GM12878 (cell line): ENCODE data around the gene APOO. TPM values are rescaled to one million over a fixed set of nuclear protein-coding genes. Genes with fewer than 3 reads are reported as not detected.

ENCODE experiments used
- ATAC-seq: fragments of 200-7000 bp; cut with Tn5 transposase; 3 replicates; pipeline ENCODE4 v1.9.1; 2020; ENCODE audit warnings: mild to moderate bottlenecking, moderate library complexity
- BruUV-seq: library from RNA; stranded (reverse); fragments of 400-500 nt; replicated peaks from 2 replicates; lab custom pipeline; 2021; lab: Mats Ljungman, UMichigan
- CTCF ChIA-PET: fragments of 300-600 bp; sonication (Branson Sonifier 250); formaldehyde crosslinking; extraction: SDS; loops from one replicate; lab custom pipeline; 2021; ENCODE audit warnings: inconsistent platforms; lab: Yijun Ruan, JAX
- POLR2A ChIA-PET: fragments of 350-600 bp; formaldehyde crosslinking; extraction: SDS; loops from one replicate; lab custom pipeline; 2021; ENCODE audit warnings: inconsistent platforms; lab: Charles Lee
- RAD21 ChIA-PET: fragments of 300-600 bp; sonication (Branson Sonifier 250); formaldehyde crosslinking; loops from one replicate; lab custom pipeline; 2023; ENCODE audit warnings: antibody characterized with exemption; ENCODE audit not compliant: unreplicated experiment; lab: Charles Lee
- SMC1A ChIA-PET: fragments of 300-600 bp; sonication (Branson Sonifier 250); formaldehyde crosslinking; loops from one replicate; lab custom pipeline; 2023; ENCODE audit not compliant: unreplicated experiment, uncharacterized antibody; lab: Charles Lee
- DNase-seq: peaks from one replicate; pipeline ENCODE4 v3.0.0-alpha.2; 2011; ENCODE audit warnings: low read depth, low spot score
- FAIRE-seq: peaks from 3 replicates; lab custom pipeline; 2011; peaks lifted over from hg19 to GRCh38; lab: Jason Lieb, UNC
- H2AFZ ChIP-seq: 2 replicates; pipeline ENCODE4 v1.6.0; 2011; ENCODE audit warnings: low read depth, low read length, control low read depth; ENCODE audit not compliant: control insufficient read depth
- H3K27ac ChIP-seq: 2 replicates; pipeline ENCODE4 v1.5.1; 2011; ENCODE audit warnings: control low read depth; ENCODE audit not compliant: control insufficient read depth, insufficient read depth
- H3K27me3 ChIP-seq, 2 experiments: replicated peaks in 1 of 2; 2 replicates each; pipeline versions ENCODE4 v1.6.0 to v1.6.1; 2011; ENCODE audit warnings: low read length in 1 of 2; ENCODE audit not compliant: control insufficient read depth in 2 of 2, insufficient read depth in 2 of 2
- H3K36me3 ChIP-seq, 2 experiments: 2 replicates each; pipeline ENCODE4 v1.5.1; 2011; ENCODE audit warnings: low read length in 1 of 2; ENCODE audit not compliant: control insufficient read depth in 2 of 2, insufficient read depth in 2 of 2
- H3K4me1 ChIP-seq: 2 replicates; pipeline ENCODE4 v1.6.1; 2011; ENCODE audit warnings: mild to moderate bottlenecking, low read length, moderate library complexity, mixed read lengths; ENCODE audit not compliant: control insufficient read depth, insufficient read depth
- H3K4me2 ChIP-seq: 2 replicates; pipeline ENCODE4 v1.6.0; 2011; ENCODE audit warnings: control low read depth; ENCODE audit not compliant: control insufficient read depth, insufficient read depth
- H3K4me3 ChIP-seq: fragments of 200-600 bp; sonication (generic); 2 replicates; pipeline ENCODE4 v1.5.1; 2016
- H3K79me2 ChIP-seq: 2 replicates; pipeline ENCODE4 v1.6.0; 2011; ENCODE audit warnings: low read length; ENCODE audit not compliant: control insufficient read depth, insufficient read depth
- H3K9ac ChIP-seq: 2 replicates; pipeline ENCODE4 v1.8.0; 2011; ENCODE audit warnings: low read length, control low read depth, mixed read lengths; ENCODE audit not compliant: control insufficient read depth, insufficient read depth
- H3K9me3 ChIP-seq: replicated peaks from 3 replicates; pipeline ENCODE4 v1.5.1; 2011; ENCODE audit warnings: mild to moderate bottlenecking, low read length; ENCODE audit not compliant: control insufficient read depth, insufficient read depth
- H4K20me1 ChIP-seq: 2 replicates; pipeline ENCODE4 v1.6.0; 2011; ENCODE audit not compliant: control insufficient read depth, insufficient read depth
- CBFB ChIP-seq: IDR thresholded peaks from 2 replicates; pipeline ENCODE4 v1.6.1; 2016; ENCODE audit warnings: antibody characterized with exemption, low read depth
- CHD4 ChIP-seq: fragments of 200-600 bp; sonication (generic); IDR thresholded peaks from 2 replicates; pipeline ENCODE4 v1.6.1; 2016; ENCODE audit warnings: mild to moderate bottlenecking
- EZH2 ChIP-seq: IDR thresholded peaks from 2 replicates; pipeline ENCODE4 v1.6.1; 2012; ENCODE audit warnings: low read depth, mild to moderate bottlenecking, control low read depth, inconsistent platforms, low read length, borderline replicate concordance; ENCODE audit not compliant: control insufficient read depth
- HSF1 ChIP-seq: fragments of 150-350 bp; IDR thresholded peaks from 2 replicates; pipeline ENCODE4 v1.6.1; 2014; ENCODE audit warnings: mild to moderate bottlenecking, low read depth, low read length
- LARP7 ChIP-seq: fragments of 450-650 bp; IDR thresholded peaks from 2 replicates; pipeline ENCODE4 v1.6.1; 2017; ENCODE audit warnings: mild to moderate bottlenecking
- MTA3 ChIP-seq: IDR thresholded peaks from 2 replicates; pipeline ENCODE4 v1.6.1; 2012; ENCODE audit warnings: low read length, inconsistent platforms, borderline replicate concordance
- MXI1 ChIP-seq: fragments of 150-350 bp; IDR thresholded peaks from 2 replicates; pipeline ENCODE4 v1.6.1; 2011; ENCODE audit warnings: low read depth, mild to moderate bottlenecking, inconsistent platforms, low read length, improper control_type of control experiment
- NKRF ChIP-seq: fragments of 450-650 bp; conservative IDR thresholded peaks from 2 replicates; pipeline ENCODE4 v1.6.1; 2017; ENCODE audit warnings: mild to moderate bottlenecking, moderate library complexity
- PAX8 ChIP-seq: fragments of 450-650 bp; IDR thresholded peaks from 2 replicates; pipeline ENCODE4 v1.6.1; 2017; ENCODE audit warnings: mild to moderate bottlenecking, moderate library complexity
- POLR2AphosphoS2 ChIP-seq: IDR thresholded peaks from 2 replicates; pipeline ENCODE4 v1.6.1; 2011; ENCODE audit warnings: low read depth, mild to moderate bottlenecking, low read length, improper control_type of control experiment, moderate library complexity
- SMAD1 ChIP-seq: fragments of 450-650 bp; IDR thresholded peaks from 2 replicates; pipeline ENCODE4 v1.6.1; 2018; ENCODE audit warnings: mild to moderate bottlenecking, low read depth; ENCODE audit not compliant: partially characterized antibody
- SMC3 ChIP-seq: IDR thresholded peaks from 2 replicates; pipeline ENCODE4 v1.6.1; 2011; ENCODE audit warnings: low read length, improper control_type of control experiment, borderline replicate concordance
- SRF ChIP-seq, 2 experiments: IDR thresholded peaks; 2 replicates each; pipeline ENCODE4 v1.6.1; 2011; ENCODE audit warnings: low read depth in 2 of 2, low read length in 2 of 2, mild to moderate bottlenecking in 1 of 2, moderate library complexity in 1 of 2
- TBL1XR1 ChIP-seq: IDR thresholded peaks from 2 replicates; pipeline ENCODE4 v1.6.1; 2012; ENCODE audit warnings: low read depth, low read length, improper control_type of control experiment
- WGBS: methylation state at CpG from one replicate; pipeline ENCODE4 v1.1.6; 2016; ENCODE audit warnings: low lambda C conversion rate; ENCODE audit not compliant: insufficient replicate concordance, insufficient coverage; ENCODE audit errors: missing lambda C conversion rate; 5-methylcytosine and 5-hydroxymethylcytosine counted together
- in situ Hi-C: fragments of 300-500 bp; cut with MboI; formaldehyde crosslinking; loops from 9 replicates; pipeline ENCODE4 v1.14.3; 2018; ENCODE audit warnings: mixed read lengths
- intact Hi-C: fragments of 100-400 bp; cut with micrococcal nuclease; formaldehyde crosslinking; loops from one replicate; pipeline ENCODE4 v1.14.2; 2022; ENCODE audit not compliant: unreplicated experiment
- polyA plus RNA-seq, 11 experiments: library from polyadenylated mRNA; depleted of rRNA in 4 of 11; unstranded in 6 of 11; stranded (reverse) in 5 of 11; fragments of >200 nt; fragmentation: Nextera tagmentation in 4 of 11; fragmentation: Illumina TruSeq in 1 of 11; extraction: Ambion mirVana in 4 of 11; extraction: Trizol in 1 of 11; gene quantifications; 1 replicate in 1 of 11; 2 replicates in 10 of 11; pipeline versions ENCODE4 v1.2.1 to v1.2.3, GENCODE V29; 2011 to 2016; ENCODE audit warnings: inconsistent platforms in 2 of 11, missing spikeins in 2 of 11, low read depth in 1 of 11
- total RNA-seq, 4 experiments: library from RNA; depleted of rRNA in 3 of 4; stranded (reverse); fragments of >200 nt in 3 of 4; fragmentation: Illumina TruSeq in 1 of 4; extraction: Trizol in 1 of 4; gene quantifications; 2 replicates each; pipeline versions ENCODE4 v1.2.1 to v1.2.3, GENCODE V29; 2013 to 2021
- TF ChIP-seq, protein P1 (sequence below): fragments of 450-650 bp; IDR thresholded peaks from 2 replicates; pipeline ENCODE4 v1.6.1; 2016; ENCODE audit warnings: mild to moderate bottlenecking
- TF ChIP-seq, protein P2 (sequence below): IDR thresholded peaks from 2 replicates; pipeline ENCODE4 v1.6.1; 2011; ENCODE audit warnings: low read depth, low read length, improper control_type of control experiment, borderline replicate concordance

APOO gene
- total and polyA plus RNA-seq, 10 of the 15 experiments (the other 5 are each of a cell fraction or from before 2014, with no cell fraction given): 20.7 to 68.7 (median 35.5) TPM

DNA sequence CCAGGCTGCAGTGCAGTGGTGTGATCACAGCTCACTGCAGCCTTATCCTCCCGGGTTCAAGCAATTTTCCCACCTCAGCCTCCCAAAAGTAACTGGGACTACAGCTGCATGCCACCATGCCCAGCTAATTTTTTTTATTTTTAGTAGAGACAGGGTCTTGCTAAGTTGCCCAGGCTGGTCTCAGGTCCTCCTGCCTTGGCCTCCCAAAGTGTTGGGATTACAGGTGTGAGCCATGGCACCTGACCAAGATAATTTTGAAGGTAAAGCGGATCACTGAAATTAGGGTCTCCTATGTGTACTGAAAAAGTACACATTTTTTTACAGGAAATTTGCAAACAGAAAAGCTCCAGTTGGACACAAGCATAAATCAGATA is 120.0 kb downstream of the APOO start:
- no peaks in the 10 kb centered on the region for H3K36me3 ChIP-seq
- ChIA-PET RAD21 (interaction anchor here (2.6 kb wide), 1 partner anchor 114 kb away, joined by 9 read pairs; no protein-coding TSS in a partner anchor), CTCF (interaction anchor here (2.3 kb wide), 1 partner anchor 114 kb away, joined by 11 read pairs; no protein-coding TSS in a partner anchor), POLR2A (no interaction called here), SMC1A (interaction anchor here (1.4 to 2.4 kb wide), 2 partner anchors 45 to 114 kb away, joined by 3 to 9 read pairs; partner anchors contain the start of gene ACOT9)
- no peak overlapping the region for H3K9ac ChIP-seq
- intact Hi-C loops: loop anchor here (10.0 kb wide), 1 partner anchor 267 kb away; the partner anchor contains the start of gene EIF2S3
- H3K4me1 ChIP-seq: no peaks in the 10 kb centered on the region
- no peaks in the 10 kb centered on the region for H4K20me1 ChIP-seq
- H3K4me3 ChIP-seq: no peak overlapping the region
- in situ Hi-C loops: no loop called here
- H3K27me3 ChIP-seq: no peaks in the 10 kb centered on the region
- no peak overlapping the region for H3K4me2 ChIP-seq
- FAIRE-seq (no peak), DNase-seq (no peak), ATAC-seq (no peak)
- WGBS: 48% methylated on average over 2 of the region's 2 CpGs
- peaks cover 9% of the 10 kb centered on the region for H3K79me2 ChIP-seq
- H3K9me3 ChIP-seq: no peaks in the 10 kb centered on the region; the same call in 2 of the 3 replicates
- no peak overlapping the region for H2AFZ ChIP-seq
- BruUV-seq: no TSS peak
- no peak overlapping the region for H3K27ac ChIP-seq
- TF ChIP-seq CBFB (no peak), EZH2 (no peak), NKRF (no peak), SRF (IDR thresholded peaks at IDR 0.05; ENCODE audit: low read depth in 2 of 2, low read length in 2 of 2) (no peak), SMAD1 (no peak), TBL1XR1 (no peak), CHD4 (no peak), POLR2AphosphoS2 (no peak), SMC3 (no peak), MXI1 (no peak), LARP7 (no peak), MTA3 (no peak), HSF1 (no peak), PAX8 (no peak)
- TF ChIP-seq, protein P1, sequence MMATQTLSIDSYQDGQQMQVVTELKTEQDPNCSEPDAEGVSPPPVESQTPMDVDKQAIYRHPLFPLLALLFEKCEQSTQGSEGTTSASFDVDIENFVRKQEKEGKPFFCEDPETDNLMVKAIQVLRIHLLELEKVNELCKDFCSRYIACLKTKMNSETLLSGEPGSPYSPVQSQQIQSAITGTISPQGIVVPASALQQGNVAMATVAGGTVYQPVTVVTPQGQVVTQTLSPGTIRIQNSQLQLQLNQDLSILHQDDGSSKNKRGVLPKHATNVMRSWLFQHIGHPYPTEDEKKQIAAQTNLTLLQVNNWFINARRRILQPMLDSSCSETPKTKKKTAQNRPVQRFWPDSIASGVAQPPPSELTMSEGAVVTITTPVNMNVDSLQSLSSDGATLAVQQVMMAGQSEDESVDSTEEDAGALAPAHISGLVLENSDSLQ: no peak
- TF ChIP-seq, protein P2, sequence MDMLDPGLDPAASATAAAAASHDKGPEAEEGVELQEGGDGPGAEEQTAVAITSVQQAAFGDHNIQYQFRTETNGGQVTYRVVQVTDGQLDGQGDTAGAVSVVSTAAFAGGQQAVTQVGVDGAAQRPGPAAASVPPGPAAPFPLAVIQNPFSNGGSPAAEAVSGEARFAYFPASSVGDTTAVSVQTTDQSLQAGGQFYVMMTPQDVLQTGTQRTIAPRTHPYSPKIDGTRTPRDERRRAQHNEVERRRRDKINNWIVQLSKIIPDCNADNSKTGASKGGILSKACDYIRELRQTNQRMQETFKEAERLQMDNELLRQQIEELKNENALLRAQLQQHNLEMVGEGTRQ: no peak
